ENCODE measurements around the gene TMEM17. TPM values are rescaled to one million over a fixed set of nuclear protein-coding genes. Genes with fewer than 3 reads are reported as not detected.
"Not testable (repeated sequence)": the region's sequence is repeated elsewhere in the genome, so short reads cannot be mapped to it uniquely, and the experiment has no call there.

TMEM17 gene
- total and polyA plus RNA-seq, 11 donors, result 0.80 to 2.3 (median 1.6) TPM

DNA sequence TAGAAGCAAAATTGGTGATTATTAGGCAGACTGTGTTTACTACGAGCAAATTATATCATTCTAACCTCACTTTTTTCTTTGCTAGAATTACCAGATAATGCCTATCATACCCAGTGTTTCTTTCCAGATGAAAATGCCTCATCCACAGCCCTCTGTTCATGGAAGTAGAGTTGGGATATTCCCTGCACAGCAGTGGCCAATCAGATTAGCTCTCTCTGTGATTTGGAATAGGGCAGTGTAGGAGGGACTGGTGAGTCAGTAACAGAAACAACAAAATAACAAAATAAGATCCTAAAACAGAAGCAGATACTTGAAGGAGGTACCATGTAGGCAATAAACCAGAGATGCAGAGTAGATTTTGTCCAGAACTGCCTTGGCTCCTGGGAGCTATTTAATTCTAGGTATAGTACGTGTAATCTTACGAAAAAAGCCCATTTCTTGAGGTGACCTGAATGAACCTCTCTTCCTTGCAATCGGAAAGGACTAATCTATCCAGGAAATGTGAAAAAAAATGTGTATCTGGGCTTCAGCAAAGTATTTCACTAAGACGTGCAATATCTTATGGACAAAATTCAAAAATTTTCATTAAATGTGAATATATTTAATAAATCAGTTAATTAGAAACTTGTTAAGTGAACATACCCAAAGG is 18.4 kb upstream of the TMEM17 start:
- ATAC-seq, result peak in 2 of 4 donors; percentile 59 to 72
- no peak overlapping the region for H3K27ac ChIP-seq
- intact Hi-C loops (cut with DNase I), result no loop called here
- H3K4me1 ChIP-seq, result peaks cover 0 to 10% (median 0%) of the 10 kb centered on the region in 12 donors
- 64 to 73% (median 66%) methylated on average over 5 of the region's 5 CpGs for WGBS, 4 donors
- no peak for DNase-seq
- H3K36me3 ChIP-seq, result no peaks in the 10 kb centered on the region
- no peak overlapping the region for H3K4me3 ChIP-seq
- TF ChIP-seq, protein P1, sequence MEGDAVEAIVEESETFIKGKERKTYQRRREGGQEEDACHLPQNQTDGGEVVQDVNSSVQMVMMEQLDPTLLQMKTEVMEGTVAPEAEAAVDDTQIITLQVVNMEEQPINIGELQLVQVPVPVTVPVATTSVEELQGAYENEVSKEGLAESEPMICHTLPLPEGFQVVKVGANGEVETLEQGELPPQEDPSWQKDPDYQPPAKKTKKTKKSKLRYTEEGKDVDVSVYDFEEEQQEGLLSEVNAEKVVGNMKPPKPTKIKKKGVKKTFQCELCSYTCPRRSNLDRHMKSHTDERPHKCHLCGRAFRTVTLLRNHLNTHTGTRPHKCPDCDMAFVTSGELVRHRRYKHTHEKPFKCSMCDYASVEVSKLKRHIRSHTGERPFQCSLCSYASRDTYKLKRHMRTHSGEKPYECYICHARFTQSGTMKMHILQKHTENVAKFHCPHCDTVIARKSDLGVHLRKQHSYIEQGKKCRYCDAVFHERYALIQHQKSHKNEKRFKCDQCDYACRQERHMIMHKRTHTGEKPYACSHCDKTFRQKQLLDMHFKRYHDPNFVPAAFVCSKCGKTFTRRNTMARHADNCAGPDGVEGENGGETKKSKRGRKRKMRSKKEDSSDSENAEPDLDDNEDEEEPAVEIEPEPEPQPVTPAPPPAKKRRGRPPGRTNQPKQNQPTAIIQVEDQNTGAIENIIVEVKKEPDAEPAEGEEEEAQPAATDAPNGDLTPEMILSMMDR (IDR thresholded peaks at IDR 0.05), result no peak
- no peak for TF ChIP-seq POLR2A (IDR thresholded peaks at IDR 0.05)
- no peaks in the 10 kb centered on the region for H3K27me3 ChIP-seq
- H3K9me3 ChIP-seq, result no peaks in the 10 kb centered on the region

DNA sequence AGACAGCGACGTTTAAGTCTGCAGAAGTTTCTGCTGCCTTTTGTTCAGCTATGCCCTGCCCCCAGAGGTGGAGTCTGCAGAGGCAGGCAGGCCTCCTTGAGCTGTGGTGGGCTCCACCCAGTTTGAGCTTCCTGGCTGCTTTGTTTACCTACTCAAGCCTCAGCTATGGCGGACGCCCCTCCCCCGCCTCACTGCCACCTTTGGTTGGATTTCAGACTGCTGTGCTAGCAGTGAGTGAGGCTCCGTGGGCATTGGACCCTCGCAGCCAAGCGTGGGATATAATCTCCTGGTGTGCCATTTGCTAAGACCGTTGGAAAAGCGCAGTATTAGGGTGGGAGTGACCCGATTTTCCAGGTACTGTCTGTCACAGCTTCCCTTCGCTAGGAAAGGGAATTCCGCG is 15.1 kb upstream of the TMEM17 start:
- H3K36me3 ChIP-seq; H3K4me3 ChIP-seq; DNase-seq; intact Hi-C loops (cut with DNase I); H3K27me3 ChIP-seq; ATAC-seq; H3K9me3 ChIP-seq; H3K27ac ChIP-seq: not testable (repeated sequence)
- peaks cover 0 to 10% (median 0%) of the 10 kb centered on the region in 12 donors for H3K4me1 ChIP-seq
- 89 to 98% (median 91%) methylated on average over 8 to 14 of the region's 14 CpGs for WGBS, 4 donors

DNA sequence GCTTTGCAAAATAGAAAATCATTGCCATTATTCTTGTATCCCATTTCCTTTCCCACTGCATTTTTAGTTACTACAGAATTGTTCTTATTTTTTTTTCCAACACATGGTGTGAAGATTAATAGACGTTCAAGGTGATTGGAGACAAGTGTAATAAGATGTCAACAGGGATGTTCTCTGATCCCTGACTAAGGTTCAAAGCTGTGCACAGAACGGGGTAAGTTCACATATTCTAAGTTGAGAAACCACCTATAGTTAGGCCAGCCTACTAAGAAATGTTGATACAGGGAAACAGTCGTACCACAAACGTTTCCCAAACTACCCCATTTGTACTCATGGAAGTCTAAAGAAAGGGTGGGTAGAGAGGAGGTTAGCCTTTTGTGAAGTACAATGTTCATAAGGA is 6.4 kb upstream of the TMEM17 start:
- H3K36me3 ChIP-seq, result no peaks in the 10 kb centered on the region
- H3K4me1 ChIP-seq, result no peaks in the 10 kb centered on the region
- H3K9me3 ChIP-seq, result peaks cover 0 to 5% (median 0%) of the 10 kb centered on the region in 12 donors
- no peak for DNase-seq
- TF ChIP-seq, protein P1 (IDR thresholded peaks at IDR 0.05), result no peak
- no peak for TF ChIP-seq POLR2A (IDR thresholded peaks at IDR 0.05)
- 76 to 80% (median 78%) methylated on average over 4 of the region's 4 CpGs for WGBS, 4 donors
- H3K27ac ChIP-seq, result no peak overlapping the region
- no peaks in the 10 kb centered on the region for H3K27me3 ChIP-seq
- no peak for ATAC-seq
- H3K4me3 ChIP-seq, result no peak overlapping the region
- intact Hi-C loops (cut with DNase I), result no loop called here

DNA sequence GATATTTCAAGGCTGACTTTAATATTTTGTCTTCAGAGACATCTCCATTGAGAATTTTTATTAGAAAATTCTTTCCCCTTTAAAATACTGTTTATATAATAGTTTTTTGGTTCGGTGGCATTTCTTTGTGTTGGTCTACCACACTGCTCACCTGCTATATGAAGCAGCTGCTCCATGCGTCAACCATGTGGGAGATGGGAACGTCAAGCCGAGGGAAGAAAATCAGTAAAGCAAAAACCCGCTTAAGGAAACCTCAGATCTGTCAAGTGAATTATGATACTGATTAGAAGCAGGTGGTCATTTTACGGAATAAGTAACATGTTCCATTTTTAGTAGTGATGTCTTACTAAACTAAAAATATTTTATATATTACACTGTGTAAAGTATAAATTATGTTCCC is 5.6 kb upstream of the TMEM17 start:
- intact Hi-C loops (cut with DNase I), result no loop called here
- H3K36me3 ChIP-seq, result no peaks in the 10 kb centered on the region
- ATAC-seq, result no peak
- H3K4me3 ChIP-seq, result no peak overlapping the region
- DNase-seq, result no peak
- WGBS, 4 donors, result 61 to 76% (median 71%) methylated on average over 6 of the region's 6 CpGs
- no peak overlapping the region for H3K27ac ChIP-seq
- no peak for TF ChIP-seq POLR2A (IDR thresholded peaks at IDR 0.05)
- TF ChIP-seq, protein P1 (IDR thresholded peaks at IDR 0.05), result no peak
- H3K27me3 ChIP-seq, result no peaks in the 10 kb centered on the region
- H3K4me1 ChIP-seq, result peaks cover 0 to 4% (median 3%) of the 10 kb centered on the region in 12 donors
- H3K9me3 ChIP-seq, result peaks cover 0 to 4% (median 0%) of the 10 kb centered on the region in 12 donors

DNA sequence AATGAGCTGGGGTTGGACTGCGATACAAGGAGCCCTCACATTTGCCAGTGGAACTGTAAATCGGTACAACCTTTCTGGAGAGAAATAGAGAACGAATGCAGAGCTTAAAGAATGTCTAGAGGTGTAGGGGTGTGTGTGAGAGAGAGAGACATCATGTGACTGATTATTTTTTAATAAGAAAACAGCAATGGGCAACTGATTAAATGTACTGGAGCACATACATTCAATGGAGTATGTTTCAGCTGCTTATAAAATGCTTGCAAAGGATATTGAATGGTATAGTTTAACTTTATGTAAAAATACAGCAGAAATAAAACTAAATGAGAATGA is 391 bp upstream of the TMEM17 start:
- Histone ChIP-seq H3K27ac (peak overlapping the region; percentile 80 to 95 (median 88)), H3K36me3 (peaks cover 0 to 3% (median 0%) of the 10 kb centered on the region in 9 donors), H3K9me3 (no peaks in the 10 kb centered on the region), H3K4me1 (peaks cover 0 to 18% (median 7%) of the 10 kb centered on the region in 12 donors), H3K27me3 (no peaks in the 10 kb centered on the region), H3K4me3 (peak overlapping the region; percentile 58 to 84 (median 76))
- intact Hi-C loops (cut with DNase I), result loop anchor here in 6 of 10 donors (2.0 to 10.0 kb wide), 5 partner anchors 39 to 201 kb away; partner anchors contain the start of gene EHBP1 (in 6 of the 6)
- no peak for DNase-seq
- no peak for TF ChIP-seq POLR2A (IDR thresholded peaks at IDR 0.05)
- TF ChIP-seq, protein P1 (IDR thresholded peaks at IDR 0.05), result no peak
- ATAC-seq, result peak in 3 of 4 donors; percentile 3 to 21 (median 6)
- WGBS, 4 donors, result 0 to 1% (median 0%) methylated on average over 3 of the region's 3 CpGs

Data from heart left ventricle (tissue), 16 donors.